ENCODE results near the gene TMEM181.
"Not testable (repeated sequence)": the region's sequence is repeated elsewhere in the genome, so short reads cannot be mapped to it uniquely, and the experiment has no call there.

TMEM181 gene

GRCh38 chr6:158642097-158642601 lies 82.3 kb downstream of the TMEM181 start:
- DNase-seq: no peak

GRCh38 chr6:158643836-158644230 lies 83.9 kb downstream of the TMEM181 start:
- no peak for DNase-seq

- peak; percentile 80 for DNase-seq
These were observed 84.6 kb downstream of the TMEM181 start, which contains the start of gene DYNLT1 for GRCh38 chr6:158644231-158645063. Gene DYNLT1 (minus strand): TSS chr6:158644743. CDS start chr6:158644708, 35 bp downstream.

DNA sequence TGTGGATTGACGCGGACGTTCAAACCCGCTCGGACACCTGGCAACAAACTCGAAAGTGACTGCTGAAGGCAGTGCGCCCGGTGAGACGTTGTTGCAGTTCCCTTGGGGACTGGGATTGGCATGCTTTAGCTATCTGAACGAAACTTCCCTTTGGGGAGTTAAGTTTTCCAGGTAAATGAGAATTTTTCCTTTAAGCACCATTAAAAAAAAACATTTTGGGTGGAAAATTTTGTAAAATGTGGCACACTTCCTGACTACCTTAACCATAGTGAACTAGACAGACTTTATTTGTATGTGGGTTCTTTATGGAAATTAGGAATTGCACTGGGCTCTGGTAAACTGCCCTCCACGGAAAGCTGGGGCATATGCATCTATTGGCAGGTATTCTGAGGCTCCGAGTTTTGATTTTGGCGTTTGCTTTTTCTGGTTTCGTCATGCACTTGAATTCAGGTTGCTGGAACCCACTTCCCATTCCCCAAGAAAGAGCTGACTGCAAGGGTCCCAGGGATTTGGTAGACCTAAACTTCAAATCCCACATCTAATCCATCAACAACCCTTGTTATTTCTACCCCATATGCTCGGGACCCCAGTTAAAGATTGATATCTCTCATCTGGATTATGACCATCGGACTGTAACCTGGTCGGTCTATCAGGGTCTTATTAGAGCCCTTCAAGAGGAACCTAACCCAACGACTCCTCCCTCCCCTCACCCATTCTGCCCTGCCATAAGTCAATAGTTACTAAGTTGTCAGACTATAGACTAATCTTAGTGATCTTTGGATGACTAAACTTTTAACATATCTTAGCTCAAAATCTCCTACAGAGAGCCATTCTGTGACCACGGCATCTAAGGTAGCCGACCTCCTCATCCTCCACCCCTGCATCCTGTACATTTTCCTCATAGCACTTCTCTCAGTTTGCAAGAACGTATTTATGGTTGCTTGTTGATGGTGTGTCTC lies 85.5 kb downstream of the TMEM181 start:
- no peak for DNase-seq

DNA sequence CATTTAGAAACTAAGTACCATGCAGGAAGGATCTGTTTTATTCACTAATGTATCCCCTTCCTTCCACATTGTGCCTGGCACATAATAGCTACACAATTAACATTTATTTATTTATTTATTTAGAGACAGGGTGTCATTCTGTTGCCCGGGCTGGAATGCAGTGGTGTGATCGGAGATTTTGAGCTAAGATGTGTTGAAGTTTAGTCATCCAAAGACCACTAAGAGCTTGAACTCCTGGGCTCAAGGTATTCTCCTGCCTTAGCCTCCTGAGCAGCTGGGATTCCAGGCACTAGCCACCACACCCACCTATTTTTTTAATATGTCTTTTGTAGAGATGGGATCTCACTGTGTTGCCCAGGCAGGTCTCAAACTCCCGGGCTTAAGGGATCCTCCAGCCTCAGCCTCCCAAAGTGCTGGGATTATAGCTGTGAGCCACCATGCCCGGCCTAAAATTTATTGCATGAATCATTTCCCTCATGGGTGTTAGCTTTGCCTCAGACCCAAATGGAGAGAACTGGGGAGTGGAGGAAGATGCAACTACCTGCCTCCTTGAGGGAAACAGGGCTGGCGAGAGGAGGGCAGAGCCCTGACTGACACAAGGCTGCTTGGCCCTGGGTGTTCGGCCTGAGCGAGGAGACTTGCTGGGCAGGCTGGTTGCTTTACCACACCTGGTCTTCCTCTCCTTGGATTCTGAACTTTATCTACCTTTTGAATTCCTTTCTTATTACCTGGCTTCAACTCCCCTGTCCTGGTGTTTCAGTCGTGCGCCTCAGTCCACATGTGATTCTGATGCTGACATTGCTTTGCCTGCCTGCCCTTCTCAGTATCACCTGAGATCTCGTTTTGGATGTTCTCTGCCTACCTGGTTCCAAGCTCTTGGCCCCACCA lies 86.4 kb downstream of the TMEM181 start:
- DNase-seq: no peak

DNA sequence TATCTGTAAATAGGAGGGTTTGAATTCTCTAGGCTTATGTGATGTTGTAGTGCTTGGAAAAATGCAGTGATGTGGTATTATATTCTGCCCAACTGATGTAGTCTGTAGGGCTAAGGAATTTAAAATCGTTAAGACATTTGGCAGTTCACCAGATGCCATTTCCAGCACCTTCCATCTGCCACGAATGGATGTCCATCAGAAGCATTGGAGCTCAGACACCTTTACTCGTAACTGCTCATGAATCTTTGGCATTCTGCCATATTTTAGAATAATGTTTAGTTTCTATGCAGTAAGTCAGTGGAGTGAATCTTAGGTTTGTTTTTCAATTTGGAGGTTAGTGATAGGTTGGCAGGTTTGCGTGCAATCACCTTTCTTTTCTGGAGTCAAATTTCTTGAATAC lies 87.6 kb downstream of the TMEM181 start:
- DNase-seq: no peak

GRCh38 chr6:158648682-158649131 lies 88.8 kb downstream of the TMEM181 start:
- DNase-seq: no peak

DNA sequence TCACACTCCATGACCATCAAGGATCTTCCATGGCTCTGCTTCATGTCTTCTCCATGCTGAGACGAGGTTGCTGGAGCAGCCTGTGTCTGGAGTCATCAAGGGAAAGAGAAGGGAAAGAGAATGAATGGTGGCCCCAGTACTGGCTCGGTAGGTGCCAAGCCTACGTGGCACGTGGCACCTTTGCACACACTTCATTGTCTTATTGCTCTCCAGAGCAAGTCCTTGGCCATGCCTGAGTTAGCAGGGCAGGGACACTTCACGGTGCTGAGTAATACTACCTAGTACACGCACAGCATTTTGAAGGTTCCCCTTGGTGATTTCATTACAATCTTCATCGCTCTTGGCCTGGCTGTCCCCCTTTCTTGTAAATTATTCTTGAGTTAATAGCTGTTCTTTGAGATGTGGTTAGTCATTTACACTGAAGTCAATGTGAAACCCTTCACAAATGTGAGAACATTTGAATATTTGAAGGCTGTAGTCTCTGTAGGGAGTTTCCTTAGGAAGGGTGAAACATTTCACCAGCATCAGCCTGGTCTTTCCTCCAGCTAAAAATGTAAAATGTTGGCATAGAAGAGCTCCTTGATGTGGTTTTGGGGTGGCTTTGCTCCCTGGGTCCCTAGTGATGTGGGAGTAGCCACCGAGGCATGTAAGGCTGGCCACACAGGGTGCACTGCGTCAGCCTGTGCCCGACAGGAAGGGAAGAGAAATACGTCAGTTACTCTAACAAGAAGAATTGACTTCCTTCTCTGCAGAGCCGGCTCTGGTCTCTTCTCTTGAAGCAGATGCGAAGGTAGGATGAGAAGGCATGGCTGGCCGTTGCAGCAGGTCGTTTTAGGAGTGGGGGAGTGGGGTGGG lies 89.6 kb downstream of the TMEM181 start, which contains the start of gene SYTL3:
Gene SYTL3, plus strand, starts transcription at position 766 of the 855 bp plus-strand sequence. CDS start 13,215 bp downstream, outside the sequence.
- peak; percentile 67 for DNase-seq

DNA sequence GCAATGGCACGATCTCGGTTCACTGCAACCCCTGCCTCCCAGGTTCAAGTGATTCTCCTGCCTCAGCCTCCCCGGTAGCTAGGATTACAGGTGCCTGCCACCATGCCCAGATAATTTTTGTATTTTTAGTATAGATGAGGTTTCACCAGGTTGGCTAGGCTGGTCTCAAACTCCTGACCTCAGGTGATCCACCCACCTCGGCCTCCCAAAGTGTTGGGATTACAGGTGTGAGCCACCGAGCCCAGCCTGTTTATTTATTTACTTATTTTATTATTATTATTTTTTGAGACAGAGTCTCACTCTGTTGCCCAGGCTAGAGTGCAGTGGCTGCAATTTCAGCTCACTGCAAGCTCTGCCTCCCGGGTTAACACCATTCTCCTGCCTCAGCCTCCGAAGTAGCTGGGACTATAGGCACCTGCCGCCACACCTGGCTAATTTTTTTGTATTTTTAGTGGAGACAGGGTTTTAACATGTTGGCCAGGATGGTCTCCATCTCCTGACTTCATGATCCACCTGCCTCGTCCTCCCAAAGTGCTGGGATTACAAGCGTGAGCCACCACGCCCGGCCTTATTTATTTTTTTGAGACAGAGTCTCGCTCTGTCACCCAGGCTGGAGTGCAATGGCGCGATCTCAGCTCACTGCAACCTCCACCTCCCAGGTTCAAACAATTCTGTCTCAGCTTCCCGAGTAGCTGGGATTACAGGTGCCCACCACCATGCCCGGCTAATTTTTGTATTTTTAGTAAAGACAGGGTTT lies 92.3 kb downstream of the TMEM181 start:
- DNase-seq: not testable (repeated sequence)

GRCh38 chr6:158653577-158654354 lies 93.9 kb downstream of the TMEM181 start:
- DNase-seq: peak; percentile 79

- DNase-seq: no peak
These were observed 94.6 kb downstream of the TMEM181 start for GRCh38 chr6:158654498-158654897.

- DNase-seq: no peak
These were observed 95.1 kb downstream of the TMEM181 start for GRCh38 chr6:158654960-158655489.

DNA sequence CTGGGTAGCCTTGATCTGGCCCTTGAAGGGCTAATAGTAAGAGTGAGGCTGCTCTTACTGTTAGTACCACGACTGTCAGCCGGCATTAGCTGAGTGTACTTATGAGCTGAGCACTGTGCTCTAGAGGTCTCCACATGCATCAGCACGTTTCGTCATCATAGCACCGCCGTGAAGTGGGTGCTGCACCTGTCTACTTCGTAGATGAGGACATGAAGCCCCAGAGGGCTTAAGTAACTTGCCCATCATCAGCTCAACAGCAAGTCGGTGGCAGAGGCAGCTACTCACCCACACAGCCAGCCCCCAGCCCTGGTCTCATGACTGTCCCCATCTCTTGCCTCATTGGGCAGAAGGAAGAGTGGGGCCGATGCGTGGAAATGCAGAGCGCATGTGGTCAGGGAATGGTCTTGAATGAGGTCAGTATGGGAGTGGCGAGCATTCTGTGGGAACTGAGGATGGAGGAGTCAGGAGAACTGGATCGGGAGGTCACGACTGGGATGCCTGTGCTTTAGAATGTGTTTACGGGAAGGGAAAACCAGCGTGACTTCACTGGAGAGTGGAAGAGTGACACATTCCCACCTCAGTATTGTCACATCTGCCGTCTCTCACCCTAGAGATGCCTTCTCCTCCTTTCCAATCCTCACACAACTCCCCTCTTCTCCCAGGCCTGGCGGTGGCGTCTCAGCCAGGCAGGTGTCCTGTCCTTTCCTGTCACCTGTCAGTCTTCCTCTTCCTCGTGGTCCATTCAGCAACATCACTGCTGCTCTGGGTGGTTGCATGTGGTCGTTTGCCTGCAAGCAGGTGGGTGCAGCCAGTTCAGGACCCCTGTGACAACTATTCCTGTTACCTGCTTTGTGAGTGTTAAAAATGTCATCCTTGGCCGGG lies 95.9 kb downstream of the TMEM181 start:
- no peak for DNase-seq

GRCh38 chr6:158656986-158657385 lies 97.1 kb downstream of the TMEM181 start:
- not testable (repeated sequence) for DNase-seq

DNA sequence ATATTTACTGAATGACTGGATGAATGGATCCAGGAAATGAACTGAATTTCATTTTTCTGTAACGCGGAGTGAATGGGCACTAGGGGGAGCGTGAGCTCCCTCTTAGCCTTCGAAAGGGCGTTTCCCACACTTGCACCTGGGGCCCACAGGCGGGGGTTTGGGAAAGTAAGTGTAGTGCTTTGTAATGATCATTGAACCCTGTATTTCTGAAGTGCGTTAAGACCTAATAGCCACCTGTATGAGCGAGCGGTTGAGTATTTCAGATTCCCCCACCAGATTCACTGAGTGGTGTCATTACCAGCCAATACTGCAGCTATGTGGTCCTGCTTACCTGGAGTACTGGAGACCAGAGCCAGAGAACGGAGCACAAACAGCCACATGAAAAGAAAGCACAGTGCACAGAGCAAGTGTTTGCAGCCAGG lies 100.5 kb downstream of the TMEM181 start:
- peak; percentile 24 for DNase-seq

- no peak for DNase-seq
These were observed 101.3 kb downstream of the TMEM181 start for GRCh38 chr6:158661156-158661685.

DNA sequence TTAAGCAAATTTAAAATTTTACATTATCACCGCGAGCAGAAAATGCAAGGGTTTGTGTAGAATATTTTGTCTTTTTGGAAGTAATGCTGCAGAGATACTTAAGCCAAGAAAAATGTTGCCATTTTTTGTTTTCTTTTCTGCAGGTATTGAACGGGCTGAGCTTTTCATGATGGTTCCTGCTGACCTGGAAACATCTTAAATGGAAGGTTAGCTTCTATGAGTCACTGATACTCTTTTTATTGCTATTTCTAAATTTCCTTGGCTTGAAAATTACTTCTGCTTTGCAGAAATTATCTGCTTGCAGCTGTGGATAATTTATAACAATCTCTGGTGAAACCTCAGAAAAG lies 102.7 kb downstream of the TMEM181 start:
- DNase-seq: no peak

All from effector CD8-positive, alpha-beta T cell (primary cell).